Hypothalamus (tissue), 51 donors: ENCODE data around the gene PBX1.
A peak's percentile ranks its signal among the peaks of the same experiment; 100 is the strongest.

Experiments used
- DNase-seq, 51 donors: peaks; one replicate each; lab custom pipeline; 2025; lab: John Stamatoyannopoulos, UW

Gene PBX1

DNA sequence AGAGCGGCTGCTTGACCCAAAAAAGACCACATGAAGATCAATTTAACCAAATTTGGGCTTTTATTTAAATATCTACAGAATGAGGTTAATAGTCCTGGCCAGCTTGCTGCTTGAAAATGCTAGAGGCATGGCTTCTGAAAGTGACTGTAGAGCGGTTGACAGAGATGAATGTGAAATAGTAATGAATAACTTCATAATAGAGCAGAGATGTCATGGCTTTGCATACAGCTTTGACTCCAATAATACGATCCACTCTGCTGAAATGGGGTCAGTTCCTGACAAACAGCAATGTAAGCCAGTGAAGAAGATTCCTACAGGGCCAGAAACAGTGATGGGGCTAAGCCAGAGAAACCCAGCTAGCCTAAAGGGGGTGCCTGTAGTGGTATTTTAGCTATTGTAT is 183.8 kb downstream of the PBX1 start:
- no peak for DNase-seq

DNA sequence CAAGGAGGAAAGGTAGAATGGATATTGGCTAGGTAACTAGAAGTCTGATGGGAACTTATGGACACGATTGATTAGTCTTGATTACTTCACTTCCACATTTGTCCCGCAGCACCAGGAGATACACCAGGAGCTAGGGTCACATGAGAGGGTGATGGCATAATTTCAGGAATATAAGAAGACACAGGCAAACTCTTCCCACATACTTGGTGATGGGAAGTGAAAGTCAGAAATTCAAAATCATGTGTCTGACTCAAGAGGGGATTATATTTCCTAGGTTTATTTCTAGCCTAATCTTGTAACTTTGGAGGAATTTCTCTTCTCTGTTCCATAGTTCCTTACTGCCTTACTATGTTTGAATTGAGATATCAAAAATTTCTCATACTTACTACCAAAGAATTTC is 185.0 kb downstream of the PBX1 start:
- DNase-seq, result no peak

DNA sequence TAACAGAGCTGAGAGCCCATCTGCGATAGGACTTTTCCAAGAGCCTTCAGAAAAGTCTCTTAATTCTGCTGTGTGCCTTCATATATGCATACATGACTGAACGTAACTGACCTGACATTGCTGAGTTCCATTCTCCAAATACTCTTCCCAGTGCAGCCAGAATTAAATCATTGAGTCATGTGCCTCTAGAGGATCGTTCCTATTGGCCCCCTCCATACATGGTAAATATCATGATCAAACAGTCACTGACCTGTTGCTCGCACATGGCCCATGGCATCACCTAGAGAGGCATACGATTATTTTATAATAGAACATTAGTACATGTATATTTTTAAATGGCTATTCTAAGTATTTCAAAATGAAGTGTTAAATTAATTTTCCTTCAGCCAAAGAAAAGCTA is 186.8 kb downstream of the PBX1 start:
- DNase-seq, result no peak

DNA sequence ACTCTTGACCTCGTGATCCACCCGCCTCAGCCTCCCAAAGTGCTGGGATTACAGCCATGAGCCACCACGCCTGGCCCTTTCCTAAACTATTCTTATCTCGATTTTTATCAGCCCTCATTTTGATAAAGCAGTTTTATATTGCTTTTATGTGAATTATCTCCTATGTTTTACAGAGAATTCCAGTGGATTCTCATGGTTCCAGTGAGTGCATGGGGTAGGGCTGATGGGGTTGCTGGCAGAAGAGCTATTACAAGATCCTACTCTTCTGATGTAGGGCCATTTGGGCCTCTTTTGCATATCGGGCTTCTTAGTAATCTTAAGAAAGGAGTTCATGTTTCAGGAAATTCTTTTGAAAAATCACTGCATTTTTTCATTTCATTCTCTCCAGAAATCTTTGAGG is 187.6 kb downstream of the PBX1 start:
- DNase-seq, result no peak

DNA sequence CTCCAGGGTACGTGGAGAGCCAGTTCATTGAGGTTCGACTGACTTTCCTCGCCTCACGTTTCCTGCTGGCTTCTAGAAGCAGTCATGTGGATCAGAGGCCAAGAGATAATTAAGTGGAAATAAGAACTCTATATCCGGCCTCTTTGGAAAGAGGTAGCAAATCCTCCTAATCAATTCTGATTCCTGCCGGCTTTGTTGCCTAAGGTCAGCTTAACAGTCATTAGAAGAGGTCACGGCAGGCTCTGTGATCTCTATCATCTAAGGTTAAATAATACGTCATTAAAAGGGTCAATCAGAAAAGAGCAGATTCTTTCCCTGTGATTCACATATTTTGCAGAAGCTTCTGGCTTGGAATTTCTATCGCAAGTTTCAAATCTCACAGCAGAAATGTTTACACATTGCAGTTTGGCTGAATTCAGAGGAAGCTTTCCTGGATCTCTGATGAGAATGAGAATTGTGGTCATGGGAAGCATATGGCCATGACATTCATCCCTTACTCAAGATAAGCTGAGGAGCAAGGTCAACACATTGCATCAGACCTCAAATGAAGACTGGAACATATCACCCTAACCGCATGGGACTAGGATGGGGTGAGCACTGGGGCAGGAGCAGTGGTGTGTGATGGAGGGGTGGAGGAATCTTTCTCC is 189.4 kb downstream of the PBX1 start:
- no peak for DNase-seq

DNA sequence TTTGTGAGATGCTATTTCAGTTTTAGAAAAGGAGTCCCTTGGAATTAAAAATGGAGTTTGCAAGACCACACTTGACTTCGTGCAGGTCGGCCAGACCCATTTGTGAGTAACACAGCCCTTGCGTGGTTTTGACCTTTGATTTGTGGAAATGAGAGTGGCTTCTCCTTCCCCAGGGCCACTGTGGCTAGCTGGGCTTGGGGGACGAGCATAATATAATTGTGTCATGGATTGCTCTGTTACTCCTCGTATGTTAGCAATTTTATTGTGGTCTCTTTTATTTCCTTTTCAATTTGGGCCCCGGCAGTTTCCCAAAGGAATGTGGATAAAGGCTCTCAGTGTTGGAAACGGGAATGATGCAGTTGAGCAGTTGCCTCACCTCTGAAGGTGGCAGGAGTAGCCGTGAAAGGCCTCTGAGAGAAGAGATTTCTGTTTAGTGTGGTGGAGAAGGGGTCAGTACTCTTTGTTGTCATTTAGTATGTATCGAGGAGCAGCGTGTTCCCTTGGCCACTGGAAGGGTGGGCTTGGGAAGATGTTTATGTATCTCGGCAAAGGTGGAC is 194.6 kb downstream of the PBX1 start:
- DNase-seq, result peak in 1 of 51 donors; percentile 23

DNA sequence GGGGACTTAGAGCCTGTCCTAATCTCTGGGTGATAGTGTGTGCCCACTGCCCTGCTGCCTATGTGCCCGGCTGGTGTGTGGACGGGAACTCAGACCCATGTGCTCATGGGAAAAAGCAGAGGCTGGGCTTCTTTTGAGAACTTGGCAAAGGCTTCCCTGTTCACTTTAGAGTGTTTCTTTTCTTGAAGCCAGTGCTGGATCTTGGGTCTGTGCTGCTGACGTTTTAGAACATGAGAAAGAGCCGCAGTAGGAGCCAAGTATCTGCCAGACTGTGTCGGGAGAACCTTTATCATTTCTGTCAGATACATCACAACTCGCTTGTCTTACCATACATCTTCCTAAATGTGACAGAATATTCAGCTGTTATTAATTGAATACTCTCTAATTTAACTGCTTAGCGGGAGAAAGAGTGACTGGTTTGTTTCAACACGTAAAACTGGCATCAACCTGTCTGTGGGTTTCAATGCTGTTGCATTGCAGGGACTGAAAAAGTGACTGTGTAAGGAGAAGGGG is 195.2 kb downstream of the PBX1 start:
- peak in 25 of 51 donors; percentile 4 to 69 (median 37) for DNase-seq

DNA sequence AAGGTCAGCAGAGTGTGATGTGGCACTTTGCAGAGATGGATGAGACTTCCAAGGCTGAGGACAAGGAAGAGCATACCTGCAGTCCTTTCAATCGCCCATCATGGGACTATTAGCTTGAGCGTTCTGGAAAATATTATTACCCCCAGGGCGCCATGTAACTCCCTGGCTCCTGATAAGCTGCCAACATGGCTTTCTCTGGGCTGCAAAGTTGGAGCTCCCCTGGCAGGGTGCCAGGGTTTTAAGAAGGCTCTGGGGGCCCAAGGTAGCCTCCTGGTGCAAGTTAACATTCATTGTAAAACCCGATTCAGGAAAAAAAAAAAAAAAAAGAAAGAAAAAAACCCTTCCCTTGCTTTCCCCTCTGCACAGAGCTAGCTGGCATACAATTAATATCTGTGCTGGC is 196.7 kb downstream of the PBX1 start:
- no peak for DNase-seq

DNA sequence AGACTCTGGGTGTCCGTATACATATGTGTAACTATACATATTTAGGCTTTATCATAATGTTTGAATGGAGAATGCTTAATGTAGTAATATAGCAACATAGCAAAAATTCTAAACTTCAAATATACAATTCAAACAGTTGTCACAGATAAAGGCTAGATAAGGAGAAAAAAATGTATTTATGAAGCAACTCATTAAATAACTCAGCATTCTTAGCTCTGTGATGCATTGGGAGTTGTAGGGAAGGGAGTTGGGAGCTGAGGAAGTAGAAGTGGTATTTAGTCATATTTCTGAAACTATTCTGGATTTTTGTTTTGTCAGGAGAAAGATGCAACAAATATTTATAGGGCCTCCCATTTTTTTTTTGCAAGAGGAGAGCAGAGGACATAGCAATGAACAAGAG is 197.8 kb downstream of the PBX1 start:
- DNase-seq, result no peak

DNA sequence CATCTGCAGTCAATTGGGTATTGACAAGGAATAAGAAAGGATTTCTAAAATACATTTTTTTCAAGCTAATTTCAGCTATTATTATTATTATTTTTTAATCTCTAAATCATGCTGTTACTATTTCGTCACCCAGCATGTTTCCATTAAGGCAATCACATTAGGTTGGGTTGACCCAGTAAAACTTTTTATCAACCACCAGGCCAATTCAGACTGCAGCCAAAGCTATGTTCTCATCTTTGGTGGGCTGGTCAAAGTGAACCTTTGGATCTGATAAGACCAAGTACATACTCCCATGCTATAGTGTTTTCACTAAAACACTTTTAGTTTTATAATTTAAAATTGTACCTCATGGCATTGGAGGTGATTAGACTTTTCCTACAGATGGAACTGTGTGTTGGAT is 198.6 kb downstream of the PBX1 start:
- no peak for DNase-seq

DNA sequence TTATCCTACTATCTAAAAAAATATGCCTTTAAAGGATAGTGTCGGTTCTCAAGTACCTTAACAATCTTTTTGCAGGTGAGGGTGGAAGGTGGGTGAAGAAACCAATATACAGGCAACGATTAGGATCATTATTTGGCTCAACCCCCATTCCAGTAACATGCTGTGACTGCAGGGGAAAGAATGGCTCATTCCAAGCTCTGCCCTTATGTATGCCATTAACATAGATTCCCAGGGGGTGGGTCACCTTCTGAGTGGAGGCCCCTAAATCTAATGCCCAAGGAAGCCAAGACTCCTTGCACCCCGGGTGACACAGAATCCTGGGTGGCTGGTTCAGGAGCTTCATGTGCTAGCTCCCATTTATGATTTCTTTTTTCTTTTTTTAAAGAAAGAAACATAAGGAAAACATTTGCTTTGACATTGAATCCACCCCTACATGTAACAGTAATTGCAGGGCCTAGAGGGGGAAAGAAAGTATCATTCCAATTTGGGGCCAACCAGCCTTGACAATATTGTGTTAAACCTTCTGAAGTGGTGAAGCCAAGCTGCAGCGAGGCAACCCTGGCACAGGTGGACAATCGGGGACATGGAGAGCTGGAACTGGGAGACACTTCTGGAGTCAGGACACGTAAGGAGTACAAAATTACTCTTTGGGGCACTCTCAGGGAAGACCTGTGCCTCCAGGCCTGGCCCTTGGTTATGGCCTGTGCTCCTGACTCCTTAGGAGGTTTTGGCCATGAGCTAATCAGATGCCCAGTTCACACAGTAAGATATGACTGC is 200.3 kb downstream of the PBX1 start:
- no peak for DNase-seq

DNA sequence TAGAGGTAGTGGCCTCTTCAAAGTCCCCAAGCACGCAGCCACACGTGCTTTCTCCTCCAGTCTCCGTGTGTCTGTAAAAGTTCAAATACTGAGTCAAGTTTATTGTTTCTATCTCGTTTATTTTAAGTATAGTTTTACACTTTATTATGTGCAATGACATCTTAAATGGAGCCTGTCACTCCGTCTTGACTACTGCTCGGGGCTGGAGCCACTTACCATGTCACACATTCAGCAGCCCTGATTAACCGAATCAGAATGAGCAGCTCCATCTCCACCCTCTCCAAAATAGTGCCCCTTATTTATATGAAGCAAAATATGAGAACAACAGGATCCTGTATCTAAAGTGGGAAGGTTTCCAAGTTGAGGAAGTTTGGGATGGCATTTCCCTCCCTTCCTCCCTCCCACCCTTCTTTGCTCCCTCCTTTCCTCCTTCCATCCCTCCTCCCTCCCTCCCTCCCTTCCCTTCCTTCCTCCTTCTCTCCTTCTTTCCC is 201.0 kb downstream of the PBX1 start:
- no peak for DNase-seq

DNA sequence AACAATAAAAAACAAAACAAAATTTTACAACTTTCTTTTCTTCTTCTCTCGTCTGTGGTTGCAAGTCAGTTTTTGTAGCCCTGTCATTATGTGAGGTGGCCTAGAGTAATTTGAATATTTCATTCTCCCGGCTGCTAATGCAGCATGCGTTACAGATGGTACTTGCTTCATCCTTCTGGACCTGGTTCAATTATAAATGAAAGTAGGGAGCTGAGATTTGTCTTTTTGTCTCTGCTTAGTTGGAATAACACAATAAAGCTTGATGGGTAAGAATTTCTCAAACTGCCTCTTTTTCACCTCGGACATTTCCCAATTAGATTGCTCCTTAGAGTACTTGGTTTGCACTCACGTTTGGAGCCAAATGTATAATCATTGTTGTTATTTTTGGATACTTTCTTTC is 201.6 kb downstream of the PBX1 start:
- no peak for DNase-seq

DNA sequence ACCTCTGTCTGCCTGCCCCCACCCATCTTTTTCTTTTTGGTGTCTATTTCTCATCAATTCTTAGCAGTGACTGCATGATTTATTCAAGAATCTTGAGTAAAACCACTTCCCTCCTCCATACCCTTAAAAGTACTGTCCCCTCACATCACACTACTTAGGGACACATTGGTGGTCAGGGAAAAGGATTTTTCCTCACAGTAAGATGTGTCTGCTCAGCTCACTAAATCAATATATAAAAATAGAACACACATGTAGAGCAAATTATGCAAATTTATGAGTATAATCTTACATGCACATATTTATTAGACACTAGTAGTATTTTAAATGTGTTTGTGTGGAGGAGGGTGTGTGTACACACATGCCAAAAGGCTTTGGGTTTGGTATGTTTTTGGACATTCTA is 202.0 kb downstream of the PBX1 start:
- no peak for DNase-seq

DNA sequence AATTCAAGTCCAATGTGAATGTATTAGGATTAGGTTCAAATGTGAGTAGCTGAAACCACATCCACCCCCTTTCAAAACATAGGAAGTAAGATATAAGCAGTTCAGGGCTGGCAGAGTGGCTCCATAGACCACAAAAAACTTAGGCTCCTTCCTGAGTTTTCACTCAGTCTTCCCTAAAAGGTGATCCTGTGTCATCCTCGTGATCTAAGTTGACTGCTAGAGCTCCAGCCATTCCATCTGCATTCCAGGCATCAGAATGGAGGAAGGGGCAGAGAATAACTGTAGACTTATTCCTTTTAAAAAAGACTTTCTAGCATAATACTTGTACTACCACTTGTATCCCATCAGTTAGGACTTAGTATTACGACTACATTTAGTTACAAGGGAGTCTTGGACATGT is 204.1 kb downstream of the PBX1 start:
- DNase-seq, result no peak

DNA sequence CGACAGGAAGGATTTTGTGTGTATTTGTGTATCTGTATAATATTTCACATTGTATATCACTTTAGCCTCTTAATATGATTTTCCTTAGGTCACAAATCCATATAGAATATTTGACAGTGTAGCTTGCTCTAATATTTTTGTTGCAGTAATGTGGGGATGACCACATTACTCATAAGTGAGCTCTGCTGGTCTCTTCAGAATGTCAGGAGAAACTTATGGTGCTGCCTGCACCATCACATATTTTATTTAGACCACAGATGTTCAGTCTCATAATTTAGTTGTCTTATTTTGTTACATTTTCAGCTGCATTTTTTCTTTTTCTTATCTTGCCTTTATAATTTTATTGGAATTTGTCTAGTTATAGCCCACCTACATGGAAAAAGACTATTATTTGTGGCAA is 205.3 kb downstream of the PBX1 start:
- no peak for DNase-seq

DNA sequence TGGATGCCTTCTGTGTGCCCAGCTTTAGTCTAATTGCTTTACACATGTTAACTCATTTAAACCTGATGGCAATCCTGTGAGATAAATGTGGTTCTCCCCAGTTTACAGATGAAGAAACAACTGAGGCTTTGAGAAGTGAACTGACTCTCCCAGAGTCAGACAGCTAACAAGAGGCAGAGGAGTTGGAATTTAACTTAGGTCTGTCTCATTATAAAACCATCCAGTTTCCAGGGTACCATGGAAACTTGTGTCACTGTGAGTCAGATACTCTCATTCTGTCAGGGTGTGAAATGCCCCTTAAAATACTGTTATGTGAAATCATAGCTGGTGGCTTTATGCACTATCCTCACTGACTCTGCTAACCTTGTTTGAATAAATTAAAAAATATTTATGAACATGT is 206.6 kb downstream of the PBX1 start:
- no peak for DNase-seq

DNA sequence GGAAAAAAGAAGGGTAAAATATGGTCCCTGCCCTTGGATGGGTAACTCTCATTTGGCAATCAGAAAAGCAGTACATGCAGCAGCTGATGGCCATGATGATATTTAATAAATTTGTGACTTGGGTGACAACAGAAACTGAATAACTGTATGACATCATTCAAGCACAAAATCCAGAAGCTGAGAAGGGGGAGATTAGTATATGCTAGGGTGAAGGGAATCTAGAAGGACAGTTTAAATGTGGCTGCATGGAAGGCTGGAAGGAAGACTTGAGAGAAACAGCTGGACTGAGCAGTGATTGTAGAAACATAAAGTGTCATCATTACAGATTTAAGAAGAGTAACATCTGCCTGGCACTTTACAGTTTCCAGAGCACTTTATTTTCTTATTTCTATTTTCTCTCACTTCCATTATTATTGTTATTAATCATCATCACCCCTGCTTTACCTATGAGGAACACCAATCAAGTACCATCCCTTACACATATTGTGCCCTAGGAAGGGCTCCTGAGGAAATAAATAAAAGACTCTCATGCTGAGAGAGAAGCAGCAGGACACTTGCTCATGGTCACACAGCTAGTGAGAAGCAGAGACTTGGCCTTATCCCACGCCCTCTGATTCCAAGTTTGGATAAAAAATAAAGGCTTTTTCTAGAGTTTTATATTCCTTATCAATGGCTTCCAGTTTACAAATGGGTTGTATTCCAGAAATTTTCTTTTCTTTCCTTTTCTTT is 207.2 kb downstream of the PBX1 start:
- DNase-seq, result no peak

DNA sequence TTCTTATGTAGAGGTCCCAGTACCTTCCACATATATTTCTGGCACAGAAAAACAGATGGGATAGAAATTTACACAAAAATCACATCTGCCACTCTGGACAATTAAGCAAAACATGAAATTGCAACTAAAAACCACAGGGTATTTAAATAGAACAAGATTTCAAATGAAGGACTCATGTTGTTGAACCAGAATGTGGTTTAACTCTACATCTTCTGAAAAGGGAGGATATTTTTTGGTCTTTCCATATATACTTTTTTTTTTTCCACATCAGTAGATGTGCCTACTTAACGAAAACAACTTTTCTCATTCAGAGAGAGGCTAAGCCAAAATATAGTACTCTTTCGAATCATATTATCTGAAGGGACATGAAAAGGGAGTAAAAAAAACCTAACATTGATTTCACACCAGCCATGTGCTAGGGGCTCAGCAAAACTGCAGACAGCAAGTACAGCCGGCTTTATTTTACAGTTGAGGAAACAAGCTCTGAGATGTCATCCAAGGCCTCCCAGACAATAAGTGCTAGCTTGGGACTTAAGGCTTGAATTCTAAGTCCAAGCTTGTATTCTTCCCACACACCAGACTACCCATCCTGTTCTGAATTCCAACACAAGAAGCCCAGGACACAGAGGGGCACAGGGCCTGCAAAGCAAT is 208.9 kb downstream of the PBX1 start:
- DNase-seq, result no peak

DNA sequence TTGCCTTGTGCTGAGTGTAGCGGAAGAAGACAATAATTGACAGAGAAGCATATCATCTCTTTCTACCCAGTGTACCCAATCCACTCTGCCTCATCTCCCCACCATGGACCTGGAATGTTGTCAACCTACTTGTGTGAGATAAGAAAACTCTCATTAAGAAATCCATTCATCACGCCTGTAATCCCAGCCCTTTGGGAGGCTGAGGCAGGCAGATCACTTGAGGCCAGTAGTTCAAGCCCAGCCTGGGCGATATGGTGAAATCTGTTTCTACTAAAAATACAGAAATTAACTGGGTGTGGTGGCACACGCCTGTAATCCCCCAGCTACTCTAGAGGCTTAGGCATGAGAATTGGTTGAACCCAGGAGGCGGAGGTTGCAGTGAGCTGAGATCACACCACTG is 209.6 kb downstream of the PBX1 start:
- DNase-seq, result no peak
